T-helper 9 cell (primary cell): ENCODE measurements around the gene MMP24OS.

ENCODE experiments used
- DNase-seq: peaks from one replicate; pipeline ENCODE4 v3.0.0-alpha.2; 2020

The MMP24OS gene

DNA sequence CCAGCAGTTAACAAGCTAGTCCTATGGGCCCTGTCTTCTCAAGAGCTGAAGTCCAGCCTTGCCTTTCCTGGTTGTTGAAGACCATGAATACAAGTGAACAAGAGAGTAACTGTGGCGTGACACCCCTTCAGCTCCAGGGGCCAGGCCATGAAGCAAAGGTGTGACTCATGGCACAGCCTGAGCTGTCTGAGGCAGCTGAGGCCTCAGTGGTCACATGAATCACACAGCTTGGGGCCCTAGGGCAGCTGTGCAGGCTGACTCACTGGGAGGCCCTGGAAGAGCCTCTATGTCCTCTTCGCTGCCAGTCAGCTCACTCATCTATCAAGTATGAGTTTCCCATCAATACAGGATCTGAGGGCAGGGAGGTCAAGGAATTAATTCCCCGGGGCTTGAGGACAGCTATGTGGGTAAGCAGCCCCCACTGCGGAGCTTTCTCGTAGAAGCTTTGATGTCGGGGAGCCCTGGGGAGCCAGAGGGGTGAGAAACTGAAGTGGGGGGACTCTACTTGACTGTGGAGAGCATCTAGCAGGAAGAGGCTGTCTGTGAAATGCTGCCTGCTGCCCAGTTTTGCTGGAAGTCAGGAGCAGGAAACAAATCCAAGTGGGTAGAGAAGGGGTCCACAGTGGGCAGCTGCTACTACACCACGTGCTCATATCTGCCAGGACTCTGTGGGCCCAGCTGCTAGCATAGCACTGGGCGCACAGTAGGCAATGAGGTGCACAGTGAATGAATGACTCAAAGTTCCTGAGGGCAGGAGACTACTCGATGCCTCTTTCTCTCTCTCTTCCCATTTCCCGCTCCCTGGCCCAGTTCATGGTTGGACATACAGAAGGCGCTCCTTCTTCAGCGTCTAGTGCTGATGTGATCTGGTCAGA, 28.0 kb upstream of the MMP24OS start:
- no peak for DNase-seq

DNA sequence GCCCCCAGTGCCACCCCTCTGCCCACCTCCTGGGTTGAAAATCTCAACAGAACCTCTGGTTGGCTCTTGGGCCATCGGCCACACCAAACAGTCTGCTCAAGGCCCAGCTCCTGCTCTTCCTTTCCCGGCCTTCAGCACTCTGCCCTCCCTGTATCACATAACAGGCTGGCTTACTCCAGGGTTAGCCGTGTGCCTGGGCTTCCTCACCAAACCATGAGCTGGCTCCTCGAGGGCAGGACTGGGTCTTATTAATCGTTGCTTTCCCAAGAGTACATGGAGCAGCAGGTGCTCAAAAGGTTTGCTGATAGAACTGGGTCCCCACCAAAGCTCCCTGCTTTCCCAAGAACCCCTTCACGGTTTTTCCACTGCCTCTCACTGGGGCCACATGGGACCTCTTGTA, 27.0 kb upstream of the MMP24OS start:
- no peak for DNase-seq

DNA sequence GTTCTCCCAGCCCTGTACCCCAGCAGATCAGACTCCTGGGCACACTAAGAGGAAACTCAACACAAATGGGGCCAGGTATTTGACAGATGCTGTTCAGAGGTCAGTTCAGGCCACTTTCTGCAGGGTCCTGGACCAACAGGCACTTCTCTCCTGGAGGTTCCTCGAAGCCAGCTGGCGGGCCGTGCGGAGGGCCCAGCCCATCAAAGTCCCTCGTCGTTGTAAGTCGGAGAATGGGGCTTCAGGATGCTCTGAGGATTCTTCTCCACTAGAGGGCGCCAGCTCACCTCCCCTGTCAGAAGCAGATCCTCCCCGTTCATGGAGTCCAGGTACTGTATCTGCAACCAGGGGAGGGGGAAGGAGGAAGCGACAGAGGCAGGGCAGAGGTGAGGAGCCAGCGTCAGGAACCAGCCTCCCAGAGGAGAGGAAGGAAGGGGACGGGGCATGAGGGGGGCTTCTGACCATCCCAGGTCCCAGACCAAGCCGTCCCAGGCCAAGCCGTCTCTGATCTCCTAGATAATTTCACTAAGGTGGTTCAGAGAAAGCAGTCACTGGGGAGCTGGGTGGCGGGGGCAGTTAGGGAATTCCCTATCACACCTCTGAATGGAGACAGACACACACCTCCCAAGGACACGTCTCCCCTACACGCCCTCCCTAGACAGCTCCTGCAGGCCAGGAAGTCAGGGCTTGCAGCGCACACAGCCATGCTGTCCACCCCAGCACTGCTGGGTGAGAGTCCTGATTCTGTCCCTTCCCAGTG, 26.0 kb upstream of the MMP24OS start:
- peak; percentile 69 for DNase-seq

DNA sequence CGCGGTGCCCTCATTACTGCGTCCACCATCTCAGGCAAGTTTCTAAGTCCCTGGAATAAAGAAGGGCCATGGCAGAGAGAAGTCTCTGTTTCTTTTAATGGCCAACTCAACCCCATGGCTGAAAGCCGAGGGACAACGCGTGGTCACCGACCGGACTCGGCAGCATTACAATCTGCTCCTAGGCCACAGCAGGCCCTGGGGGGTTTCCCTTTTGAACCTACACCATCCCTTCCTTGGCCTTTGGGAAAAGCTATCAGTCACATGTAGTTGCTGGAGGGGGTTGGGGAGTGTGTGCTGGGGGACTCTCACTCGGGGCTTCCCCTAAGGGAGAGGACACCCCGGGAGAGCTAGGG, 25.4 kb upstream of the MMP24OS start:
- no peak for DNase-seq

DNA sequence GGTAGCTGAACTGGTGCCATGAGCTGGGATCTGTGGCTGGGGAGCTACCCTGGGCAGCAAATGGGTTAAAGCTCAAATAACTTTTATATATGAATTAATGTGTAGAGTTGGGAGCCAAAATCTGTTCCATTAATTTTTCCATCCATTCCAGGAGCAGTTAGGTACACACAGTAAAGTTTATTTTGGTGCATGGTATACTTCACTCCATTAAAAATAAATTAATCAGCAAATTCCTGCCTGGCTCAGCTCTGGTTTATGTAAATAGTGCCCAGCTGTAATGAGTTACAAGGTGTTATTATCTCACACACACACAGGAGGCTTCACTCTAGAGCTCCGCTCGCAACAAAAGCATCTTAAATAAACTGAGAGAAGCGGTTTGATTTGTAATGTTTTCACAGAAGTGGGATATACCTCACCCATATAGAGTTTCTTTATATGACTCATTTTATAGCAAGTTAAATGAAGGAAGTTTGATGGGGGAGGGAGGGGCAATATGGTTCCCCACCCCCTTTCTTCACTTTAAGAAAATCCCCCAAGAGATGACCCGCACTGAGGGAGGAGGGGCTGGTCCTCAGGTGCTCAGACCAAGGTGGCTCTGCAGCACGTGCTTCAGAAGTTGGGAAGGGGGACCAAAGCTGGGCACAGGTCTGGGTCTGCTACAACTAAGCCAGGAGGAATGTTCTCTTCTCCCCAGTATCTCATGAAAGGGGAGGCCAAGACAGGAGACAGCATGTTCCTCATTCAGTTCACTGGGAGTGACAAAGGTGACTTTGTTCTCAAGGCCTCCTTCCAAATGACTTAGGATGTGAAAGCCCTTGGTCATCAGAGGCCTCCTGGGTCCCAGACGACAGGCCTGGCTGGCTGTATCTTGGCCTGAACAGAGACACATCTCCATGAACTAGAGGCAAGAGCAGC, 24.8 kb upstream of the MMP24OS start:
- no peak for DNase-seq

DNA sequence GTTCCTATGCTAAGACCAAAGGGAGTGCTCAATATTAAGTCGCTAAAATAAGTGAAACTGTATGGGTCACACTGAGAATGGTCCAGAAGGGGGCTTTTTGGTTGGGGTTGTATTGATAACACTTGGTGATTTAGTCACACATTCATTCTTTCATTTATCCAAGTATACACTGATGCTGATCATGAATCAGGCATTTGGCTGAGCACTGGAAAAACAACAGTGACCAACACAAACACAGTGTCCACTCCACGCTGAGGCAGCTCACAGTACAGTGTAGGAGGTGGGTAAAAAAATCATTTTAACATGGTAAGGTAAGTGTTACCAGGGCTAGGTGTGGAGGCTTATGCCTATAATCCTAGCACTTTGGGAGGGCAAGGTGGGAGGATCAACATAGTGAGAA, 23.5 kb upstream of the MMP24OS start:
- no peak for DNase-seq

DNA sequence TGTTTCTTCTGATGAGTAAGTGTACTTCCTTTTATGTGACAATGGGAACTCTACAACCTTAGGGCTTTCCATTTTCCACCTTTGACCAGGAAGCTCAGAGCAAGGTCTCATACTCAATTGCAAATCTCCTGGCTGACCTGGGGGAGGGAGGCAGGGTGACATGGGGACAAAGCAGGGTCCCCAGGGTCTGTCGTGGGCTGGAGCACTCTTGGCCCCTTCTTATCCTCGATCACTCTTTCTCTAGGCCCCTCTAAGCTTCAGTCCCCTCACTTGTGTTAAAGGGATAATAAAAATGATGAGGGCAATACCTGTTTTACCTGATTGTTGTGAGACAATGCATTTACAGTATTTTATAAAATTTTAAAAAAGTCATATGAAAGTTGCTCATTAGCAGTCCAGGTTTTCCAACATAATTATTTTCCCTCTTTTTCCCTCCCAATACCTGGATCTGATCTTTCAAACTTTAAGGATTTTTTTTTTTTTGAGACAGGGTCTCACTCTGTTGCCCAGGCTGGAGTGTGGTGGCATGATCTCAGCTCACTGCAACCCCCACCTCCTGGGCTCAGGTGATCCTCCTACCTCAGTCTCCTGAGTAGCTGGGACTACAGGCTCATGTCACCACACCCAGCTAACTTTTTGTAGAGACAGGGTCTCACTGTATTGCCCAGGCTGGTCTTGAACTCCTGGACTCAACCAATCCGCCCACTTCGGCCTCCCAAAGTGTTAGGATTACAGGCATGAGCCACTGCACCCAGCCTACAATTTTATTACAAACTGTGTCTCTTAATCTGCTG, 22.7 kb upstream of the MMP24OS start:
- DNase-seq, result no peak

DNA sequence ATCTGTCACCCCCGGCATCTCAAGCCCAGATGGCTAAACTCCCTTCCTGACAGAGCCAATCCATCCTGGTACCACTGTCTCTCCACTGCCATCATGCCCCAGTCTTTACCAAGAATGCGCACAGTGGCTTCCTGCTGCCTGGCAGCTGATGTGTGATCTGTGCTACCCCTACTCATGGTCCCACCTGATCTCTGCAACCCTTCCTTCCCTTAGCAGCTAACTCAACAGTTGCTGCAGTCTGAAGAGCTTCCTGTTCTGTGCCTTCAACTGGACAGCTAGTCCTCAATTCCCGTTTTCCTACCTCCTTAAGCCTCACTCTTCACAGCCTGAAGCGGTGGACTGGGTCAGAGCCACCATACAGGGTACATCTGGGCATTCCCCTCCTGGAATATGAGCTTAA, 21.9 kb upstream of the MMP24OS start:
- DNase-seq, result no peak

DNA sequence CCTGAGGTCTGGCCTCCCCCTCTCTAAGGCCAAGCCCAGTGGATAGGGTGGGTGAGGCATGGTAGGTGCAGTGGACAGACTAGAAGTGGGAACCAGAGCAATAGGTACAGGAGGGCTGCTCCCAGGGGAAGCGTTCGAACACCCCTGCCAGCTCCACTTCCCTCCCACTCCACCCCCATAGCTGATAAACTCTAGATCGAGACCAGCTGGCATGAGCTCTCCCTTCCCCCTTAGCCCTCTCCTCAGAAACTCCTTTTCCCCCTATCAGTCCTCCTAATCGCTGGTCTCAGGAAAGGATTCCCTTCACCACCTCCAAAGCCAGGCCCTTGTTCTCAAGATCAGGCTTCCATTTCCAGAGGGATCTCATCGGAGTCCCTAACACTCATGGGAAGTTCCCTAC, 20.3 kb upstream of the MMP24OS start:
- DNase-seq, result no peak

DNA sequence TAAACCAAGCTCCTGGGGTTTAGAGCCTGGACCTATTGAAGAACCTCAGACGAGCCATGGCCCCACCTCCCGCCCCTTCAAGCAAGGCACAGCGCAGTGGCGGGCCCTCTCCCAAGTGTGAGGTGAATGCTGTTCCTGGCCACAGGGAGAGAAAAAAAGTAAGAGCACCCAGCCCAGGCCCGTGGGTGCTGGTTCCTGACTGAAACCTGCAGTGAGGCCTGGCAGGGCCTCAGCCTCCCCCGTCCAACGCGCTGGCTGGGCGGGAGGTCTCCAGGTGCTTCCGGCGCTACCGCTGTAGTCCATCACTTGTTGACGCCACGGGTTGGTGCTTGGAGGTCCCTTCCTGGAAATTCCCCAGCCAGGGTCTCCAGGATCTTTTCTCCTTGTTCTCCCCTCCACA, 19.8 kb upstream of the MMP24OS start:
- no peak for DNase-seq

DNA sequence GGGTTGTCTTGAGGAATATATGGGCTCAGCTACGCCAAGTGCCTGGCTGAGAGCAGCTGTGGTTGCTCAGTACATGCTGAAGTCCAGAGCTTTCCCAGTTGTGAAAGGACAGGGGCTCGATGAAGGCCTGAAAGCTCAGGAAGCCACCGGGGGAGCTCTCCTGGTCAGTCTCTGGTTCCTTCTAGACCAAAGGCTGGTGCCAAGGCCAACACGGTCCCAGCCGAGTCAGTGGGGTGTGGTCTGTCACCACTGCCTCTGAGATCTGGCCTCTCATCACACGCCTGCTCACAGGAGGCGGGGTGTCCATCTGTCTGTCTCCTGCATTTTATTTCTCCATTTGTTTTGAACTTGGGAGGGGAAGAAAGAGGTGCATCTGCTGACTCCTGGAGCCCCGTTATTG, 19.2 kb upstream of the MMP24OS start:
- DNase-seq, result no peak

DNA sequence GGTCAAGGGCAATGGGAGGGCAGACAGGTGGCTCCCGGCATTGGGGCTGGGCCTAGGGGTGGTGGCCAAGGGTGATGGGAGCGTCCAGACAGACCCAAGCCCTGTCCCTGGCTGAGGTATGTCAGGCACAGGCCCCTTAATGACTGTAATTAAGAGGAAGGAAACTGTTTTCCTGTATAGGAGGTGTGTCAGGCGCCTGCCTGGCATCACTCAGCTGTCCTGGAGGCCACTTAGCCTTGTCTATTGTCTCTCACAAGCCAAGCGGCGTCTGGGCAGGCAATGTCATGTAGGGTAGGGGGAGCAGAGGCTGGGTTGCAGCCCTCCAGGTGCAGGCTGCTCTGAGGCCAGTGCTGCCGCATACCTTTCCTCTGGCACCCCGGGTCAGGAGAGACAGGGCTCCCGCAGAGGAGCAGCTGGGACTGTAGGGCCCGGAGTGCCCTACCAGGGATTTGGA, 18.2 kb upstream of the MMP24OS start:
- DNase-seq, result no peak

DNA sequence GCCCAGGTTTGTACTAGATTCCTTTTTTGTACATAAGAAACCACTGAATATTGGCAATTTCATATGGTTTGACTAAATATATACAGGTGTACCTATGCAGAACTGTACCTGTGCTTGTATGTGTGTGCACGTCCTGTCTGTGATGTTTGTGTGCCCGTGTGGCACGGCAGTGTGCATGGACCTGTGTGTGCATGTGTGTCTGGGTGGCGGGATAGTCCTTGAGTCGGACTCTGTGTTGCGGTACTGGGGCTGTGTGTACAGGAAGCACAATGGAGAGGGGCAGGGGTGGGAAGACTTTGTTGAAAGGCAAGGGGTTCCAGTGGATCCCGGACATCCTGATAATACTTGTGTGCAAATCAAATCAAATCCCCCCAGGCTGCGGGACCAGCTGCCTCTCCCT, 17.8 kb upstream of the MMP24OS start:
- no peak for DNase-seq

DNA sequence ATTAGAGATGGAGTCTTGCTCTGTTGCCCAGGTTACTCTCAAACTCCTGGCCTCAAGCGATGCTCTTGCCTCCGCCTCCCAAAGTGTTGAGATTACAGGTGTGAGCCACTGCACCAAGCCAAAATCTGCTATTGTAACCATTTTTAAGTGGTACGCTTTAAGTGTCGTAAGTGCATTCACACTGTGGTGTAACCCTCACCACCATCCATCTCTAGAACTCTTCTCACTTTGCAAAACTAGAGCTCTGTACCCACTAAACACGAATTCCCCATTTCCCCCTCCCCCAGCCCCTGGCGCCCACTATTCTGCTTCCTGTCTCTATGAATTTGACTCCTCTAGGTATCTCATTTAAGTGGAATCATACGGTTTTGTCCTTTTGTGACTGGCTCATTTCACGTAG, 17.1 kb upstream of the MMP24OS start:
- DNase-seq, result no peak

DNA sequence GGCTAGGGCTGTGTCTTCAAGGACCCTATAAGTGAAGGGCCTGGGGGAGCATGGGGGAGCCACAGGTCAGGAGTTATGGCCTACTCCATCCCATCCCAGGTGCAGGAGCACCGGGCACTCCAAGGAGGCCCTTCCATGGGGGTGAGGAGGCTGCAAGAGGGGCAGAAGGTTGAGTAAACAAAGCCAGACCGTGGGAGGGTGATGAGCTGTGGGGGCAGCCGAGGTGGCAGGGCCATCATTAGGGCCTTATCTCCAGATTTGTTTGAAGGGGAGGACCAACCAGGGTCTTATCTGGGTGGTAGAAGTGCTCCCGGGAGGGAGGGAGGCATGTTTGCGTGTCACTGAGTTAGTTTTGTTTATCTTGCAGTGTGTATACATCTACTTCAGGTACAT, 16.4 kb upstream of the MMP24OS start:
- no peak for DNase-seq

DNA sequence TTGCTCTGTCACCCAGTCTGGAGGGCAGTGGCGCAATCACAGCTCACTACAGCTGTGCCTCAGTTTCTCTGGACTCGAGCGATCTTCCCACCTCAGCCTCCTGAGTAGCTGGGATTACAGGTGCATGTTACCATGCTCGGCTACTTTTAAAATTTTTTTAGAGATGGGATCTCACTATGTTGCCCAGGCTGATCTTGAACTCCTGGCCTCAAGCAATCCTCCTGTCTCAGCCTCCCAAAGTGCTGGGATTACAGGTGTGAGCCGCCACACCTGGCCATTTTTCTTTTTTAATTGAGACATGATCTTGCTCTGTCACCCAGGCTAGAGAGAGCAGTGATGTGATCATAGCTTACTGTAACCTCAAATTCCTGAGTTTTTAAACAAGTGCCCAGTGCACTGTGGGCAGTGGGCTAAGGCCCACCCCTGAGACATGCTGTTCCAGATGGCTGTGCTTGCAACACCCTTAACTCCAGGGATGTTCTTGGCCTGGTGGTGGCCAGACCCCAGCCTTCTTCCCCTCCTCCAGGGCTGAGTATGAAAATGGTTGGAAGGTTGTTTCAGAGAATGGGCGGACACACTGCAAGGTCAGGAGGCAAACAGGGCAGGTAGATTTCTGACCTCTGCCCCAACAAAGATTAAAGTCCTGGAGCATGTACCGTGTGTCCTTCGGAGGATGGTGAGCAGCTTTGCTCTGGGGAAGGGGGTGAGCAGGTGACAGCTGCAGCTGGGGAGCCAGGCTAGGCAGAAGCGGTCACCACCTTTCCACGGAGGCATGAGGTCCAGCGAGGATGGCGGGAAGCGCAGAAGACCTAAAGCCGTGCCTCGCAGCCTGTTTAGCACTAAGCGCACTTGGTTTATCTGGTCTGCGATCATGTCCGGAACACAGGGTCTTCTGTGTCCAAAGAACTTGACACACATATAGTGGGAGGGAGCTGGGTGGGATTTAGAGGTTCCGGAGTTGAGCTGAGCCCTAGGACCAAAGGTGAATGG, 15.7 kb upstream of the MMP24OS start:
- DNase-seq, result no peak

DNA sequence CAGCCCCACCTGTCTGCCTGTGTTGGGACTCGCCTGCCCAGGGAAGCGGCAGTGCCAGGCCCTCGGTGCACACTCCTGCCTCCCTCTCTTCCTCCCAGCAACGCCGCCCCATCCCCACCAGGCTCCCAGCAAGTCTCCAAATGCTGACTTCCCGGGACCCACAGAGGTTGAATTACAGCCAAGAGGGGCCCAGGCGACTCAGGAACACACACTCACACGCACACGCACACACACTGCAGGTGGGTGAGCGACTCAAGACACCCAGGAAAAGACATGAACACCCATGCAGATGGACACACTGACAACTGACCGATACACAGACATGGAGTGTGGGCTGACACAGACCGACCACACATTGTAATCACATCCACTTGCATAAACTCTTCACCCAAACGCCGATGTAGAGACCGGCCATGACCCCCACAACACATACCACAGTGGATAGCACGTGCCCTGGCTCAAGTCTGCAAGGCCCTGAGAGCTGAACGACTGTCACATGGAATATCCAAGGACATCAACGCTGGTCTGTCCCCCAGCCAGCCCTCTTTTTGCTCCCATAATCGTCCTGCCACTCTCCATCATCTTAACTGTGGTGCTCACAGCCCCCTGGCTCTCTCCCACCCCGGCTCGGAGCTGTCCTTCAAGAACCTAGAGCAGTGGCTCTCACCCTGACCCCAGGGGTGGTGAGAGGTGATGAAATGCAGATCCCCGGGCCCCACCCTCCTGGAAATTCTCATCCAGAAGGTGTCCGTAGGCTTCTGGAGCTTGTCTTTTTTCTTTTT, 14.8 kb upstream of the MMP24OS start:
- DNase-seq, result no peak

DNA sequence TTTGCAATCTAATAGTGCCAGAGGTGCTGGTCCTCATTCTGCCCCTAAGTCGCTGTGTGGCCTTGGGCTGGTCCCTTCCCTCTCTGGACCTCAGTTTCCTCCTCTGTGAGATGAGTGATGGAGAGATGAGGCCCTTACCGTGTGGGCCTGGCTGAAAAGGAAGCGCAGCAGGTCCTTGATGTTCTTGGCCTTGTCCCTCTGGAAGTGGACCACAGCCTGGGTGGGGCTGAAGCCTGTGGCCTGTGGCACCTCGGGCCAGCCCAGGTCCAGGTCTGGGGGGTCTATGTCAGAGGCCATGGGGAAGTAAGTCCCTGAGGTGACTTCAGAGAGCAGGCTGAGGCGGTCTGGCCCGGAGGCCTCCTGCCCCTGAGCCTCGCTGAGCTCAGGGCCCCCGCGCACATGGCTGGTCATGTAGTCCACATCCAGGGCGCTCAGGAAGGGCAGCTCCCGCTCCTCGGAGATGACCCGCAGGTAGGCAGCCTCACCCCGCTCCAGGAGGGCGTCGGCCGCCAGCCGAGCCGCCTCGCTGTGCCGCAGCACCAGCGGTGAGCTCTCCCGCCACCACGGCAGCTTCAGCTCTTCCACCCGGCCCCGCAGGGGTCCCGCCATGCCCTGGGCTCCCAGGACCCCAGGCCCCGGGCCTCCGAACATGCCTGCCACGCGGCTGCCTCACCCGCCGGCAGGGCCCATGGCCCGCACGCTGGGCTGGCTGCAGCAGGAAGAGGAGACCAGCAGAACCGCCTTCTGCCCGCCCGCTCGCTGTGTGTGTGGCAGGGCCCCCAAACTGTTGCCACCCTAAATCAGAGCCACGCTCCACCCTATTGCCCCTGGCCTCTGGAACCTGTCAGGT, 14.0 kb upstream of the MMP24OS start, which contains the start of gene FAM83C:
TSS of gene FAM83C (minus strand) at position 772 of the 850 bp plus-strand sequence. CDS start at position 651, 121 bp downstream.
- DNase-seq, result no peak

DNA sequence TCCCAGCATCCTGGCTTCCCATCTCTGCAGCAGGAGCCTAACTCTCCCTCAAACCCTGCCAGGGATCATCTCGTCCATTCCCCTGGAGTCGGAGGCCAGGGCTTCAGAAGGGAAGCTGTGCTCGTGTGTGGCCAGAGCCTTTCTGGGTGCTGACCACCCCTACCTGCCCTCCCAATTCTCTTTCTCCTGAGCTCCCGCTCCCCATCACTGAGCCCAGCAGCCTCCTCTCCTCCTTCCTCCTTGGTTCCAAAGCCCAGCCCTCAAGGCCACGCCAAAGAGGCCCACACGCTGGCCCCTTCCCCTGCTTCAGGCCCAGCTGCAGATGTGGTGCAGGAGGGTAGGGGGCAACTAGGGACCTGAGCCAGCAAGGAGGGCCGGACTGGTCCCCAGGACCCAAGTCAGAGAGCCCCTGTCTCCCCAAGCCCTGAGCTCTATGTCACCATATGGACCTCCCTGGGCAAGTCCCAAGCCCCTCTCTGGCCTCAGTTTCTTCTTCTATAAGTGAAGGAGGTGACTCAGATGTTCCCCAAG, 13.0 kb upstream of the MMP24OS start:
- no peak for DNase-seq
